Heart left ventricle (tissue), 16 donors: ENCODE results near the gene PPP1R1A. TPM values are rescaled to one million over a fixed set of nuclear protein-coding genes. Genes with fewer than 3 reads are reported as not detected.

ENCODE experiments used
- ATAC-seq, 4 donors: fragments of 200-7000 bp; cut with Tn5 transposase; one replicate each; pipeline ENCODE4 v1.9.1; 2020 to 2022; ENCODE audit warnings: moderate library complexity in 4 of 4, mild to moderate bottlenecking in 3 of 4, moderate number of reproducible peaks in 1 of 4
- DNase-seq, 5 donors: peaks; one replicate each; pipeline ENCODE4 v3.0.0-alpha.2; 2020
- H3K27ac ChIP-seq, 12 donors: fragments of 200-600 bp; sonication (generic) in 4 of 12; one replicate each; pipeline versions ENCODE4 v1.5.0 to v1.8.0; 2016 to 2022; ENCODE audit warnings: mild to moderate bottlenecking in 2 of 12
- H3K27me3 ChIP-seq, 9 donors: fragments of 200-600 bp; sonication (generic) in 2 of 9; one replicate each; pipeline versions ENCODE4 v1.5.1 to v1.8.0; 2016 to 2022; ENCODE audit warnings: mild to moderate bottlenecking in 3 of 9
- H3K36me3 ChIP-seq, 9 donors: fragments of 200-600 bp; sonication (generic) in 2 of 9; one replicate each; pipeline versions ENCODE4 v1.5.0 to v1.8.0; 2018 to 2022; ENCODE audit warnings: mild to moderate bottlenecking in 2 of 9
- H3K4me1 ChIP-seq, 12 donors: fragments of 200-600 bp; sonication (generic) in 4 of 12; one replicate each; pipeline versions ENCODE4 v1.5.0 to v1.8.0; 2016 to 2022; ENCODE audit warnings: mild to moderate bottlenecking in 3 of 12
- H3K4me3 ChIP-seq, 12 donors: fragments of 200-600 bp; sonication (generic) in 4 of 12; one replicate each; pipeline versions ENCODE4 v1.5.0 to v1.8.0; 2017 to 2022; ENCODE audit warnings: mild to moderate bottlenecking in 9 of 12, moderate library complexity in 4 of 12
- H3K9me3 ChIP-seq, 12 donors: fragments of 200-600 bp; sonication (generic) in 4 of 12; one replicate each; pipeline versions ENCODE4 v1.5.0 to v1.8.0; 2016 to 2022; ENCODE audit warnings: mild to moderate bottlenecking in 1 of 12
- CTCF ChIP-seq, 12 donors: fragments of 200-600 bp; sonication (generic) in 4 of 12; IDR thresholded peaks; one replicate each; pipeline versions ENCODE4 v1.5.0 to v1.8.0; 2018 to 2022; ENCODE audit warnings: antibody characterized with exemption in 12 of 12, mild to moderate bottlenecking in 5 of 12
- POLR2A ChIP-seq, 2 donors: fragments of 450-650 bp; IDR thresholded peaks; one replicate each; pipeline ENCODE4 v1.6.1; 2017; ENCODE audit warnings: antibody characterized with exemption in 2 of 2, mild to moderate bottlenecking in 2 of 2, moderate library complexity in 2 of 2
- WGBS, 4 donors: extraction: QIAGEN DNeasy Blood & Tissue Kit in 2 of 4; methylation state at CpG; one replicate each; pipeline versions ENCODE4 v1.1.5 to v1.1.7; 2013 to 2018; 5-methylcytosine and 5-hydroxymethylcytosine counted together
- intact Hi-C, 10 donors: fragments of 100-400 bp; cut with DNase I; formaldehyde crosslinking; loops; one replicate each; pipeline versions ENCODE4 v1.11.1 to v1.14.2; 2022
- polyA plus RNA-seq, 2 donors: library from polyadenylated mRNA; stranded (reverse); fragments of 200-250 nt; gene quantifications; one replicate each; pipeline ENCODE4 v1.2.3, GENCODE V29; 2013
- total RNA-seq, 9 donors: library from RNA; depleted of rRNA in 2 of 9; stranded (reverse); fragments of >200 nt in 2 of 9; fragmentation: NEBNext Ultra II Directional in 3 of 9; extraction: Animal tissue kit (Norgen Biotek cat#: 25700) in 3 of 9; gene quantifications; one replicate each; pipeline versions ENCODE4 v1.1.0 to v1.2.4, GENCODE V29; 2016 to 2023
- donor health status: ischemic (EF 13 %, LVEDD 7.1; RV severe dilation, severe dysfunction).
- donor health status: healthy with polysubstance abuse.
- donor health status: DM: no; HTN: yes; CAD: no.
- donor health status: DM: no; HTN: no; CAD: no.
- donor health status: ischemic (EF 25% LVEDD 6.9; RV normal size, moderate dysfunction).
- donor health status: ischemic (EF 25% LVEDD 5.7; RV mildly dilated, moderate dysfunction).
- donor health status: healthy.
- donor health status: DM: yes; HTN: yes; CAD: no.
- donor health status: ischemic (EF 35%, LVEDD 5.7; RV mildly dilated, moderate dysfunction).
- donor health status: nonischemic (EF 11% LVEDD 7.7; RV severe dilation, severe dysfunction).
- donor health status: DM: yes; HTN: yes; CAD: no.
- donor health status: PGD.
- donor health status: ischemic (EF 29% LVEDD 5.4; RV normal size, mild dysfunction).
- donor health status: nonischemic (EF 23%, LVEDD 6.1; RV moderate dilation, normal function).

PPP1R1A gene
- total and polyA plus RNA-seq, 11 donors, result 25.5 to 181 (median 60.9) TPM

- intact Hi-C loops, result no loop called here
- peaks cover 0 to 20% (median 0%) of the 10 kb centered on the region in 9 donors for H3K27me3 ChIP-seq
- 89 to 94% (median 91%) methylated on average over 7 of the region's 7 CpGs for WGBS, 4 donors
- TF ChIP-seq POLR2A (IDR thresholded peaks at IDR 0.05) (no peak), CTCF (IDR thresholded peaks at IDR 0.05) (no peak)
- H3K36me3 ChIP-seq, result peaks cover 0 to 58% (median 0%) of the 10 kb centered on the region in 9 donors
- no peak overlapping the region for H3K4me3 ChIP-seq
- peaks cover 0 to 11% (median 3%) of the 10 kb centered on the region in 12 donors for H3K4me1 ChIP-seq
- H3K9me3 ChIP-seq, result no peaks in the 10 kb centered on the region
- no peak for ATAC-seq
- no peak for DNase-seq
- H3K27ac ChIP-seq, result no peak overlapping the region
Measured at GRCh38 chr12:54544743-54545142, 43.7 kb downstream of the PPP1R1A start.

- no peak for DNase-seq
- TF ChIP-seq CTCF (IDR thresholded peaks at IDR 0.05), result no peak
- no peak for TF ChIP-seq POLR2A (IDR thresholded peaks at IDR 0.05)
- no peak overlapping the region for H3K4me3 ChIP-seq
- H3K9me3 ChIP-seq, result no peaks in the 10 kb centered on the region
- H3K27me3 ChIP-seq, result peaks cover 0 to 16% (median 0%) of the 10 kb centered on the region in 9 donors
- H3K4me1 ChIP-seq, result no peaks in the 10 kb centered on the region
- no peak for ATAC-seq
- H3K36me3 ChIP-seq, result peaks cover 0 to 70% (median 0%) of the 10 kb centered on the region in 9 donors
- H3K27ac ChIP-seq, result no peak overlapping the region
- intact Hi-C loops, result no loop called here
- 73 to 88% (median 73%) methylated on average over 2 of the region's 2 CpGs for WGBS, 4 donors
Measured at GRCh38 chr12:54543526-54543925, 44.9 kb downstream of the PPP1R1A start.

GRCh38 chr12:54541751-54542290, 46.6 kb downstream of the PPP1R1A start:
- ATAC-seq, result no peak
- Histone ChIP-seq H3K4me1 (no peaks in the 10 kb centered on the region), H3K27me3 (peaks cover 0 to 14% (median 0%) of the 10 kb centered on the region in 9 donors), H3K27ac (no peak overlapping the region), H3K9me3 (no peaks in the 10 kb centered on the region), H3K36me3 (peaks cover 0 to 87% (median 0%) of the 10 kb centered on the region in 9 donors), H3K4me3 (no peak overlapping the region)
- no peak for DNase-seq
- 65 to 79% (median 72%) methylated on average over 5 of the region's 5 CpGs for WGBS, 4 donors
- TF ChIP-seq CTCF (IDR thresholded peaks at IDR 0.05), result no peak
- no peak for TF ChIP-seq POLR2A (IDR thresholded peaks at IDR 0.05)
- intact Hi-C loops, result no loop called here

- DNase-seq, result no peak
Measured at GRCh38 chr12:54538136-54538700, 50.2 kb downstream of the PPP1R1A start.

More at GRCh38 chr12:54538136-54538700, 50.2 kb downstream of the PPP1R1A start:
- intact Hi-C loops, result no loop called here
- WGBS, 4 donors, result 52 to 86% (median 57%) methylated on average over 2 to 3 of the region's 3 CpGs
- Histone ChIP-seq H3K36me3 (peaks cover 0 to 100% (median 0%) of the 10 kb centered on the region in 9 donors), H3K9me3 (no peaks in the 10 kb centered on the region), H3K4me3 (no peak overlapping the region), H3K4me1 (no peaks in the 10 kb centered on the region), H3K27ac (no peak overlapping the region), H3K27me3 (peaks cover 0 to 9% (median 0%) of the 10 kb centered on the region in 9 donors)
- TF ChIP-seq POLR2A (IDR thresholded peaks at IDR 0.05), result no peak
- no peak for TF ChIP-seq CTCF (IDR thresholded peaks at IDR 0.05)
- ATAC-seq, result no peak
